Activated gamma-delta T cell (primary cell): ENCODE results near the gene AKR1C2.
"Not testable (repeated sequence)": the region's sequence is repeated elsewhere in the genome, so short reads cannot be mapped to it uniquely, and the experiment has no call there.

Experiments
- DNase-seq: peaks from one replicate; lab custom pipeline; 2025; lab: John Stamatoyannopoulos, UW
- total RNA-seq, 2 donors: gene quantifications; one replicate each; lab custom pipeline; 2026; lab: John Stamatoyannopoulos, UW

AKR1C2 gene
- total RNA-seq, result 0.05 to 0.13 reads per million in 2 donors

- not testable (repeated sequence) for DNase-seq
These were observed at the start of gene AKR1C2 for GRCh38 chr10:5003127-5004029. Gene AKR1C2, minus strand, starts transcription at chr10:5003857. Its CDS starts 22 bp downstream, at chr10:5003835.

- DNase-seq, result not testable (repeated sequence)
These were observed 49.4 kb upstream of the AKR1C2 start for GRCh38 chr10:5052951-5053500.

GRCh38 chr10:5047912-5048628, 44.4 kb upstream of the AKR1C2 start:
- no peak for DNase-seq

- not testable (repeated sequence) for DNase-seq
These were observed 43.4 kb upstream of the AKR1C2 start for GRCh38 chr10:5047055-5047454.

GRCh38 chr10:5046410-5046809, 42.8 kb upstream of the AKR1C2 start:
- no peak for DNase-seq

- DNase-seq, result no peak
These were observed 41.4 kb upstream of the AKR1C2 start for GRCh38 chr10:5045095-5045494.

GRCh38 chr10:5043716-5044115, 40.1 kb upstream of the AKR1C2 start:
- DNase-seq, result no peak

- DNase-seq, result no peak
These were observed 39.3 kb upstream of the AKR1C2 start for GRCh38 chr10:5042922-5043321.

- DNase-seq, result no peak
These were observed 37.9 kb upstream of the AKR1C2 start for GRCh38 chr10:5041471-5042023.

- DNase-seq, result no peak
These were observed 37.3 kb upstream of the AKR1C2 start for GRCh38 chr10:5040781-5041470.

- no peak for DNase-seq
These were observed 36.5 kb upstream of the AKR1C2 start for GRCh38 chr10:5040010-5040673.

GRCh38 chr10:5038733-5039132, 35.1 kb upstream of the AKR1C2 start:
- no peak for DNase-seq

GRCh38 chr10:5038101-5038500, 34.4 kb upstream of the AKR1C2 start:
- DNase-seq, result no peak

- no peak for DNase-seq
These were observed 32.9 kb upstream of the AKR1C2 start for GRCh38 chr10:5036511-5036910.

GRCh38 chr10:5035356-5035755, 31.7 kb upstream of the AKR1C2 start:
- DNase-seq, result no peak

GRCh38 chr10:5034588-5034987, 30.9 kb upstream of the AKR1C2 start:
- no peak for DNase-seq

- no peak for DNase-seq
These were observed 29.6 kb upstream of the AKR1C2 start for GRCh38 chr10:5033061-5033778.

- not testable (repeated sequence) for DNase-seq
These were observed 28.8 kb upstream of the AKR1C2 start for GRCh38 chr10:5032444-5032843.

GRCh38 chr10:5031588-5031987, 27.9 kb upstream of the AKR1C2 start:
- DNase-seq, result not testable (repeated sequence)

GRCh38 chr10:5030989-5031388, 27.3 kb upstream of the AKR1C2 start:
- no peak for DNase-seq
